GM21367 (cell line): ENCODE results near the gene RTP3.

Source experiments
- ATAC-seq: cut with Tn5 transposase; IDR thresholded peaks from one replicate; pipeline ENCODE4 v1.9.1; 2021; ENCODE audit not compliant: unreplicated experiment

RTP3 gene

GRCh38 chr3:46497556-46498265 is at the start of gene RTP3:
Gene RTP3, plus strand, starts transcription at chr3:46497976. Its CDS starts 87 bp downstream, at chr3:46498063.
- no peak for ATAC-seq

DNA sequence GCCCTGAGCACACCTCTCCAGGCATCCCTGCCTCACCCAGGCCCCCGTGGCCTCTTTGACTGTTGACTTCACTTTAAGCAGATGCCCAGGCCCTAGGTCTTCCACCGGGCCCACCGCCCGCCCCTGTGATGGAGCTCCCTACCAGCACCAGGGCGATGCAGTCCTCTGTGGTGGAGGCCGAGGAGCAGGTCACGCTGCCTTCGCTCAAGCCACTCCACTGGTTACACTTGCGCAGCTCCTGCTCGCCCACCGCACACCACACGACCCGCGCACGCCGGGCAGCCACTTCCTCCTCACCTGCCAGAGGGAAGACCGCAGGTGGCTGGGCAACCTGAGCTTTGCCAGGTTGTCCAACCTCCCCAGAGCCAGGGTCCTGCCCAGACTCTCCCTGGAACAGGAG is 49.1 kb upstream of the RTP3 start:
- ATAC-seq = no peak

DNA sequence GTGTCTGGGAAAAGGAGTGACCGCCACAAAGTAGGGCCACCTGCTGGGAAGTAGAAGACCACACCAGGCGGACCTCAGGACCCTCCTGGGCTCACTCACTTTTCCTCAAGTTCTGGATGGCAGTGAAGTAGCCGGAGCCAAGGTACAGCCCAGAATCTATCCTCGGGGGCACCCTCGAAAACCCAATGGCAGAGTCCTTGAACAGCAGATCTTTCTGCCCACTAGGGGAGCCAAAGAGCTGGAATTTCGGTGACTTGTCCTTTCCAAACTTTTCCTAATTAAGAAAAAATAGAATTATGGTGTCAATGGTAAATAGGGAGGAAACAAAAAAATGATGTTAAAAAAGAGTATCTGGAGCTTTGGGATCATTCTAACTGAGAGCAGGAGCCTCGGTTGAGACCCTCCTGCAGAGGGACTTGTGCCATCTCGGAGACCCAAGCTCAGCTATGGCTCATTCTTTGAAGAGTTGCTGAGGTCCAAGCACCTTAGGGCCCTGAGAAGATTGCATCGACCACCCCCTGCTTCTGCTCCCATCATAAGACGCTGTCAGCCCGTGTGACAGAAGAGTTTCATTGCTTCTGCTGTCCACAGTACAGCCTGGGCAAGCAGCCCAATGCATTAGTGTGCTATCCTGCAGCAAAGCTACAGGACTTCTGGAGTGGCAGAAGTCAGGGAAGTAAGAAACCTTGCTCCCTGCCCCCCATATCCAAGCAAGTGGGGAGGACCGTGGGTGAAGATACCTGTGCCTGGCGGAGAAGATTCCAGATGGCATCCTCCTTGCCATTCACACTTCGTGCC is 47.8 kb upstream of the RTP3 start:
- ATAC-seq = no peak

- ATAC-seq = no peak
Measured at GRCh38 chr3:46453526-46454208, 44.1 kb upstream of the RTP3 start.

GRCh38 chr3:46454209-46454595 is 43.6 kb upstream of the RTP3 start:
- no peak for ATAC-seq

GRCh38 chr3:46454606-46455005 is 43.2 kb upstream of the RTP3 start:
- no peak for ATAC-seq

DNA sequence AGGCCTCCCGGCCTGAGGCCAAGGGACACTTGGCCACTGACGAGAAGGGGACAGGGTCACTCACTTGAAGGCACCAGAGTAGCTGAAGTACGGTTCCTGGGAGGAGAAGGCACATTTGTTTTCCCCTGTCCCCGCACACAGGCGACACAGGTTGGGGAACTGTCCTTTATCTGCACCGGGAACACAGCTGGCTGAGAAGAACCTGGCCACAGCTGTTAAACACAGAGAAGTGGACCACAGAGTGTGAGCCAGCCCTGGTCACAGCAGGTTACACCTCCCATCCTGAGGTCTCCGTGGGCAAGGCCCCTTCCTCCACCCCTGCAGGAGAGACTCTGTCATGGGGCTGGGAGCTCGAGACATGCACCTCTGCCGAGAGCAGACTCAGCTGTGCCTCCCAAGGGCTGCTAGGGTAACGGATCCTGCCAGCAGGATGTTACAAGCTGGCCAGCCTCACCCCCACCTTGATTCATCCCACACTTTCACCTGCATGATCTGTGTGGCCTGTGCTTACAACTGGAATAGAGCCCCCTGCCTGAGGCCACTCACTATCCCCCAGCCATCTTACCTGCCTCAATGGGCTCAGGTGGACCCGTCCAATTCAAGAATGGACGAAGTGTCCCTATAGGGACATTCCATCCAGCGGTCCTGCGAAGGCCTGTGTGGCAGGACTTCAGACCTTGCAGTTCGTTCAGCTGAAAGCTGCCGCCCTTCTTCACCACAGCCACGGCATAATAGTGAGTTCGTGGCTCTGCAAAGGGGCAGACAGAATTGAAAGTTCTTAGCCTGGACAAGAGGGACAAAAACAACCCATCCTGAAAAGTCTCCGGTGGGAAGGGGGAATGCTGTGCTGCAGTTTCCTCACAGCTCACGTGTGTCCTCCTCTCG is 42.3 kb upstream of the RTP3 start:
- no peak for ATAC-seq

DNA sequence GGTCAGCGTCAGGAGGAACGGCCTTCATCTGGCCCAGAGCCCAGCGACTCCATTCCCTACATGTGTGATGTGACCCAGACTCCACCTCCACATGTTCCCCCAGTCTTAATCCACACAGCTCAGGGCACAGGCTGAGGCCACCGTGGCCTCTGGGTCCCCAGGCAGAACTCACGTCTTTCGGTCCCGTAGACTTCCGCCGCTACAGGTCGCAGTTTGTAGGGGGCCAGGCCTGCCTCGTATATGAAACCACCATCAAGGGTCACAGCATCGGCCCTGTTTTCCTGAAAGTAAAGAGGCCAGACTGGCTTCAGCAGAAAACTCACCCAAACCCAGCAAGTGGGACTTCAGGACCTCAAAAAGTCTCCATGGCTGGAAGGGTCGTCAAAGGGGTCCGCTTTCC is 41.7 kb upstream of the RTP3 start:
- no peak for ATAC-seq

- no peak for ATAC-seq
Measured at GRCh38 chr3:46460051-46460450, 37.7 kb upstream of the RTP3 start.

DNA sequence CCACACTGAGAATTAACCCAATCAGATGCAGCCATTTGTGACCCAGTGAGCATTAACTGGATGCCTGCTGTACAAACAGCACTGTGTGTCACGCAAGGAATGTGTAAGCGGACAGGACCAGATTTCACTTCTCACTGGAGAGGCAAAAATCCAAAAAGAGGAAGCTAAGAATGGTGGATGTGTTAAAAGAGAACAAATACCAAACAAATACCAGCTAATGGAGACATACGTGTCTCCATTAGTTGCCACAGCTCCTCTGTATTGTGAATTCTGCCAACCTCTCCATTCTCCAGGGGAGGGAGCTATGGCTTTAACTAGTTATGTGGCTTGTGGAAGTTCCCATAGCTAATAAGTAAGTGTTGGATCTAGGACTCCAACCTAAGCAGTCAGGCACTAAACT is 35.7 kb upstream of the RTP3 start:
- ATAC-seq = no peak

- no peak for ATAC-seq
Measured at GRCh38 chr3:46462511-46462910, 35.3 kb upstream of the RTP3 start.

- no peak for ATAC-seq
Measured at GRCh38 chr3:46463120-46463867, 34.5 kb upstream of the RTP3 start.

- ATAC-seq = no peak
Measured at GRCh38 chr3:46463868-46464241, 33.9 kb upstream of the RTP3 start.

- no peak for ATAC-seq
Measured at GRCh38 chr3:46464326-46465195, 33.2 kb upstream of the RTP3 start, which contains the start of gene LTF. Gene LTF, minus strand, starts transcription at chr3:46464905. Its CDS starts 38 bp downstream, at chr3:46464867.

GRCh38 chr3:46465196-46465520 is 32.6 kb upstream of the RTP3 start:
- ATAC-seq = no peak

GRCh38 chr3:46466273-46466672 is 31.5 kb upstream of the RTP3 start:
- no peak for ATAC-seq

- ATAC-seq = no peak
Measured at GRCh38 chr3:46466871-46467403, 30.8 kb upstream of the RTP3 start.

DNA sequence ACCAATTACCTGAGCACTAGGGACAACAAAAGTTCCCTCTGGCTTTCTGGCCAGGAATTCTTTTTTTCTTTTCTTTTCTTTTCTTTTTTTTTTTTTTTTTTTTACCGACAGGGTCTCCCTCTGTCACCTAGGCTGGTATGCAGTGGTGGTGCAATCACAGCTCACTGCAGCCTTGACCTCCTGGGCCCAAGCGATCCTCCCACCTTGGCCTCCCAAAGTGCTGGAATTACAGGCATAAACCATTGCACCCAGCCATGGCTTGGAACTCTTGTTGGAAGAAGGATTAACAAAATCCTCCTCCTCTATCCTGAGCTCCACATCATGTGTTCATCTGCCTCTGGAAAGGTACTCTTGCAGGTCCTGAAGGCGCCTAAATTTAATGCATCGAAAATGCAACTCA is 30.2 kb upstream of the RTP3 start:
- no peak for ATAC-seq
